GM12801 (cell line): Measurements from ENCODE around the gene NLRP12.

Experiments
- TF ChIP-seq, protein P1 (sequence below): IDR thresholded peaks from one replicate; pipeline ENCODE4 v1.5.1; 2011; ENCODE audit warnings: control low read depth; ENCODE audit not compliant: insufficient read length; ENCODE audit errors: extremely low read depth

The NLRP12 gene

DNA sequence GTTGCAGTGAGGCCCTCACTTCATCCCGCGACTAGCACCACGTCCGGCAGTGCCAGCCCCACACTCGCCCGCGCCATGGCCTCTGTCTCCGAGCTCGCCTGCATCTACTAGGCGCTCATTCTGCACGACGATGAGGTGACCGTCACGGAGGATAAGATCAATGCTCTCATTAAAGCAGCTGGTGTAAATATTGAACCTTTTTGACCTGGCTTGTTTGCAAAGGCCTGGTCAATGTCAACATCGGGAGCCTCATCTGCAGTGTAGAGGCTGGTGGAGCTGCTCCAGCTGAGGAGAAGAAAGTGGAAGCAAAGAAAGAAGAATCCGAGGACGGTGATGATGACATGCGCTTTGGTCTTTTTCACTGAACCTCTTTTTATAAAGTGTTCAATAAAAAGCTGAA is 48.6 kb downstream of the NLRP12 start:
- TF ChIP-seq, protein P1, sequence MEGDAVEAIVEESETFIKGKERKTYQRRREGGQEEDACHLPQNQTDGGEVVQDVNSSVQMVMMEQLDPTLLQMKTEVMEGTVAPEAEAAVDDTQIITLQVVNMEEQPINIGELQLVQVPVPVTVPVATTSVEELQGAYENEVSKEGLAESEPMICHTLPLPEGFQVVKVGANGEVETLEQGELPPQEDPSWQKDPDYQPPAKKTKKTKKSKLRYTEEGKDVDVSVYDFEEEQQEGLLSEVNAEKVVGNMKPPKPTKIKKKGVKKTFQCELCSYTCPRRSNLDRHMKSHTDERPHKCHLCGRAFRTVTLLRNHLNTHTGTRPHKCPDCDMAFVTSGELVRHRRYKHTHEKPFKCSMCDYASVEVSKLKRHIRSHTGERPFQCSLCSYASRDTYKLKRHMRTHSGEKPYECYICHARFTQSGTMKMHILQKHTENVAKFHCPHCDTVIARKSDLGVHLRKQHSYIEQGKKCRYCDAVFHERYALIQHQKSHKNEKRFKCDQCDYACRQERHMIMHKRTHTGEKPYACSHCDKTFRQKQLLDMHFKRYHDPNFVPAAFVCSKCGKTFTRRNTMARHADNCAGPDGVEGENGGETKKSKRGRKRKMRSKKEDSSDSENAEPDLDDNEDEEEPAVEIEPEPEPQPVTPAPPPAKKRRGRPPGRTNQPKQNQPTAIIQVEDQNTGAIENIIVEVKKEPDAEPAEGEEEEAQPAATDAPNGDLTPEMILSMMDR = no peak

DNA sequence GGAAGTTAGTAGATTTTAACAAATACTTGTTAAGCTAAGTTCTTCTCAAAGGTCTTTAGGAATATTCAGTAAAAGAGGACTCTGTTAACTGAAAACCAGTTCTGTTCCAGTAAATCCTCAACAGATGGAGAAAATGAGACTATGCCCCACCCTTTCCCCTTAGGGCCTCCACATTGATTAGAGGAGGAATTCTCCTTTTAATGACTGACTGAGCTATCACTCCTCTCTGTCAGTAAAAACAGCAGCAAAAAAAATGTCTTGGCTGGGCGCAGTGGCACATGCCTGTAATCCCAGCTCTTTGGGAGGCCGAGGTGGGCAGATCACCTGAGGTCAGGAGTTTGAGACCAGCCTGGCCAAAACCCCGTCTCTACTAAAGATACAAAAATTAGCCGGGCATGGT is 50.1 kb downstream of the NLRP12 start:
- TF ChIP-seq, protein P1 = no peak

DNA sequence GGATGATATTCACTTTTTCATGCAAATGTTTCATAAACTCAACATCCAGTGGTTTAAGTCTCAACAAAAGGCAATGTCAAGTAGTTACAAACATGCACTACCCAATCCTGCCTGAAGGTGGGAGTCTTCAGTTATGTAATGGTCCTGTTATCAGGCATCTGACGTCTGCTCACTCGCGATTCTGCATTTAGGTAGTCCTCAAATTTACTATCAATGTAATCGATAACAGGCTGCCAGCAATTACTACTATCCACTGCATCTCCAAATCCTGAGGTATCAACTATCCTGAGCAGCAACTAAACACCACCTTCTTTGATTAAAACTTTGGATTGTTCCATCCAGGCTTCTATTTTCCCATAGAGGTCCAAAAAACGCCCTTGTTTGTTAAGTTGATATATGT is 51.2 kb downstream of the NLRP12 start:
- TF ChIP-seq, protein P1 = no peak

DNA sequence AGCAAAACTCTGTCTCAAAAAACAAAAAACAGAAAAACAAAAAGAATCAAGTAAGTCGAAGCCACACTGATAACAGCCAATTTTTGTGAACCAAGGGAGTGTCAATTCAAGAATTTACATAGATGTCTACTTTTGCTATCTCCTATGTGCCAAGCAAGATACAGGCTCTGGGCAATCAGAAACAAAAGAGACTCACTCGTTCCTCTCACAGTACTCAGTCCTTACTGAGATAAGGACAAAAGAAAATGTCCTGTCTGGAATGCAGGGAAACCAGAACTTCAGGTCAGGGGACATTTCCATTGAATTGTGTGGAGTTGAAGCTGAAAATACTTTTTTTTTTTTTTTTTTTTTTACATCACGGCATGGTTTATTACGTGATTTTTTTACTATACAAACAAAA is 53.0 kb downstream of the NLRP12 start:
- TF ChIP-seq, protein P1 = no peak

DNA sequence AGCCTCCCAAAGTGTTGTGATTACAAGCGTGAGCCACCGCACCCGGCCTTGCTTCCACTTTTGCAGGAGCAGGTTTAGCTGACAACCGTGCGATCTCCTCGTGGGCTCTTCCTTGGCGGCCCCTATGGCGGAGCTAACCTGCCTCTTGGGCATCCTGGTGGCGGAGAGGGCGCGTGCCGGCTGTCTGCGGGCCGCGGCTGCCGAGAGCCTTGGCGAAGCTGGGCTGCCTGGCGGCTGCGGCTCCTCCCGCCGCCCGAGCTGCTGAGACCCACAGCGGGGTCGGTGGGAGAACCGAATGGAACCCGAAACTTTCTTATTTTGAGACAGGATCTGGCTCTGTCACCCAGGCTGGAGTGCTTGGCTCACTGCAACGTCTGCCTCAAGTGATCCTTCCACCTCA is 55.7 kb downstream of the NLRP12 start:
- TF ChIP-seq, protein P1 = no peak
